Measurements from ENCODE around the gene HEXB. TPM values are rescaled to one million over a fixed set of nuclear protein-coding genes. Genes with fewer than 3 reads are reported as not detected.

HEXB gene
- total and polyA plus RNA-seq, 2 of the 8 experiments (the other 6 are each of a cell fraction or from before 2014, with no cell fraction given): 39.7 to 69.2 TPM

GRCh38 chr5:74649421-74649973 lies 35.5 kb upstream of the HEXB start:
- 74% methylated on average over 1 of the region's 1 CpG; no CpG with 5 or more reads in 1 of the 2 experiments for WGBS, 2 experiments (ENCODE audit: extremely low coverage in 1 of 2, insufficient coverage in 1 of 2, insufficient read length in 1 of 2, insufficient replicate concordance in 2 of 2, low coverage in 1 of 2, low lambda C conversion rate in 2 of 2, missing lambda C conversion rate in 1 of 2)
- Histone ChIP-seq H3K27ac (ENCODE audit: low read depth, low read length) (no peak overlapping the region), H3K27me3 (replicated peaks in 1 of 4; ENCODE audit: control insufficient read depth in 3 of 4, extremely low read depth in 1 of 4, insufficient read depth in 3 of 4, low read length in 3 of 4) (no peaks in the 10 kb centered on the region), H2BK12ac (ENCODE audit: low read depth, low read length) (no peak overlapping the region), H4K8ac (ENCODE audit: extremely low read depth, insufficient read depth, low read length) (no peak overlapping the region), H2BK15ac (ENCODE audit: low read length) (no peak overlapping the region), H3K18ac (ENCODE audit: extremely low read depth, low read length) (no peak overlapping the region), H2AFZ (ENCODE audit: low read length) (no peak overlapping the region), H2BK120ac (replicated peaks; ENCODE audit: low read depth, low read length) (no peak overlapping the region), H4K20me1 (replicated peaks in 1 of 2; ENCODE audit: control insufficient read depth in 1 of 2, insufficient read depth in 2 of 2, low read length in 2 of 2) (no peaks in the 10 kb centered on the region), H3K56ac (replicated peaks; ENCODE audit: insufficient read length, low read depth, low read length) (no peak overlapping the region), H3K4me2 (ENCODE audit: insufficient read depth in 1 of 2, low read depth in 2 of 2, low read length in 2 of 2) (no peak overlapping the region), H2BK20ac (ENCODE audit: low read length) (no peak overlapping the region), H3K79me1 (ENCODE audit: low read depth, low read length) (no peaks in the 10 kb centered on the region), H3K79me2 (ENCODE audit: control insufficient read depth in 1 of 2, insufficient read depth in 2 of 2, low read length in 2 of 2) (no peaks in the 10 kb centered on the region), H3K4me1 (replicated peaks in 1 of 4; ENCODE audit: control insufficient read depth in 3 of 4, insufficient read depth in 4 of 4, low read length in 3 of 4) (peaks cover 0 to 2% (median 0%) of the 10 kb centered on the region in 4 experiments; a peak in 1 of 7 replicates), H3K4ac (replicated peaks; ENCODE audit: insufficient read length, low read depth, low read length) (no peak overlapping the region), H3K23me2 (ENCODE audit: low read depth, low read length) (no peaks in the 10 kb centered on the region), H4K91ac (replicated peaks; ENCODE audit: insufficient read length, low read length) (no peak overlapping the region), H3K9ac (replicated peaks in 1 of 4; ENCODE audit: extremely low read depth in 1 of 4, low read depth in 3 of 4, low read length in 3 of 4) (no peak overlapping the region), H4K5ac (ENCODE audit: insufficient read length, low read depth, low read length) (no peak overlapping the region), H3K9me3 (ENCODE audit: insufficient read depth in 2 of 2, low read depth in 1 of 2, low read length in 1 of 2) (no peaks in the 10 kb centered on the region), H2AK5ac (ENCODE audit: low read depth, low read length) (no peak overlapping the region), H2BK5ac (ENCODE audit: low read depth, low read length) (no peak overlapping the region), H3K36me3 (ENCODE audit: control insufficient read depth in 2 of 4, insufficient read depth in 4 of 4, low read length in 3 of 4) (no peaks in the 10 kb centered on the region), H3K23ac (ENCODE audit: insufficient read length) (no peak overlapping the region), H3K4me3 (ENCODE audit: extremely low read depth in 1 of 4, insufficient read depth in 2 of 4, low read depth in 3 of 4, low read length in 4 of 4) (no peak overlapping the region), H3K14ac (ENCODE audit: insufficient read length) (no peak overlapping the region)
- POLR2A ChIA-PET (ENCODE audit: partially characterized antibody): interaction anchor here (1.4 kb wide), 1 partner anchor 9 kb away, joined by 4 read pairs; the partner anchor contains the start of gene ENC1
- FAIRE-seq (no peak), DNase-seq (ENCODE audit: low read depth in 1 of 2, low spot score in 2 of 2) (no peak)
- CTCF ChIA-PET (ENCODE audit: partially characterized antibody): interaction anchor here (0.7 to 2.6 kb wide), 32 partner anchors 8 to 747 kb away, joined by 3 to 17 read pairs (median 4); no protein-coding TSS in a partner anchor
- TF ChIP-seq SIRT6 (IDR thresholded peaks at IDR 0.05; ENCODE audit: low read length) (no peak), JUN (IDR thresholded peaks at IDR 0.05; ENCODE audit: low read depth, low read length) (no peak), RBBP5 (IDR thresholded peaks at IDR 0.05; ENCODE audit: borderline replicate concordance, low read depth, low read length) (no peak), ATF3 (IDR thresholded peaks at IDR 0.05; ENCODE audit: insufficient read depth, low read depth, low read length) (no peak), ASH2L (IDR thresholded peaks at IDR 0.05; ENCODE audit: low read length) (no peak), POLR2AphosphoS5 (IDR thresholded peaks at IDR 0.05; ENCODE audit: low read depth, low read length) (no peak), SP2 (IDR thresholded peaks at IDR 0.05; ENCODE audit: low read length) (no peak), SAP30 (IDR thresholded peaks at IDR 0.05; ENCODE audit: insufficient read depth, insufficient replicate concordance, low read length) (no peak), CHD1 (IDR thresholded peaks at IDR 0.05; ENCODE audit: low read depth, low read length) (no peak), SIX5 (IDR thresholded peaks at IDR 0.05; ENCODE audit: low read depth, low read length) (no peak), BACH1 (IDR thresholded peaks at IDR 0.05; ENCODE audit: low read length) (no peak), CHD2 (IDR thresholded peaks at IDR 0.05; ENCODE audit: low read length) (no peak), SRF (IDR thresholded peaks at IDR 0.05; ENCODE audit: low read depth, low read length) (no peak), ZNF274 (IDR thresholded peaks at IDR 0.05; ENCODE audit: borderline replicate concordance, extremely low read depth, low read length) (no peak), BRCA1 (IDR thresholded peaks at IDR 0.05; ENCODE audit: low read depth, low read length) (no peak)
